ENCODE results near the gene RGS1.

DNA sequence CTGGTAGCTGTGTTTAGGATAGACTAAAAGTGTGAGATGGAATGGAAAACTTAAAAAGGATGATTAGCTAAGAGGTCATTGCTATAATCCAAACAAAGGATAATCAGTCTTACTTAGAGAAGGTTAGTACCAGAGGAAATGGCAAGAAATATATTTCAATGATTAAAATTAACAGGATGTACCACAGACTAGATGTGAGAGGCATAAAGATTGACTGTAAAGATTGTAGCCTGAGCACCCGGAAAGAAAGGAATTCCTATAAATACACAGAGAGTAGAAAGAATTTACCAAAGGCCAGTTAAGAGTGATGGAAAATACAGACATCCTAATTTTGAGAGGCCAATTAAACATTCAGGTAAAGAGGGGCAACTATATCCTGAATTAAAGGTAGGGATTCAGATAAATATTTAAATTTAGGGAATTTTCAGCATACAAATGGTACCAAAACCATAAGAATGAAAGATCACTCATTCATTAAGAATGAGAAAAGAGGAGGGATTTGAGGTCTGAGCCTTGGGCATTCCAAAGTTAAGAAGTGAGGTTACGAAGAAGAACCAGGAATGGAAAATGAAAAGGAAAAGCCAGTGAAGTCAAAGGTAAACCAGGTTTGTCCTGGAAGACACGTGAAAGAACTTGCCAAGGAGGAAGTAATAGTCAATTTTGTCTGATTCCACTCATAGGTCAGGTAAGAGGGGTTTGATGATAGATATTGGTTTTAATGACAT, 46.4 kb upstream of the RGS1 start:
- no peak for TF ChIP-seq EZH2phosphoT487 (IDR thresholded peaks at IDR 0.05; ENCODE audit: borderline replicate concordance, low read length)
- TF ChIP-seq CTCF (conservative IDR thresholded peaks at IDR 0.05; ENCODE audit: low read depth, low read length) = no peak
